Loucy (cell line): ENCODE data around the gene IFT122.
"Not testable (repeated sequence)": the region's sequence is repeated elsewhere in the genome, so short reads cannot be mapped to it uniquely, and the experiment has no call there.

Experiments
- CTCF ChIP-seq: fragments of 200-600 bp; sonication (generic); conservative IDR thresholded peaks from 2 replicates; pipeline ENCODE4 v1.5.1; 2014; ENCODE audit warnings: mild to moderate bottlenecking, antibody characterized with exemption, low read length
- EZH2phosphoT487 ChIP-seq: fragments of 200-600 bp; IDR thresholded peaks from 2 replicates; pipeline ENCODE4 v1.6.1; 2018; ENCODE audit warnings: antibody characterized with exemption, mild to moderate bottlenecking, moderate library complexity, borderline replicate concordance

- TF ChIP-seq CTCF, EZH2phosphoT487: not testable (repeated sequence)
Observed at GRCh38 chr3:129515108-129515820, 75.2 kb downstream of the IFT122 start.
